Esophagus (tissue), 2 donors: ENCODE measurements around the gene NANS. TPM values are rescaled to one million over a fixed set of nuclear protein-coding genes. Genes with fewer than 3 reads are reported as not detected.
"Not testable (repeated sequence)": the region's sequence is repeated elsewhere in the genome, so short reads cannot be mapped to it uniquely, and the experiment has no call there.

Experiments used
- H3K27ac ChIP-seq, 2 donors: one replicate each; pipeline ENCODE4 v1.5.1; 2013; ENCODE audit warnings: low read depth in 2 of 2, mild to moderate bottlenecking in 2 of 2, inconsistent platforms in 1 of 2, low read length in 1 of 2, moderate library complexity in 1 of 2
- H3K27me3 ChIP-seq, 2 donors: one replicate each; pipeline ENCODE4 v1.6.1; 2013; ENCODE audit warnings: low read length in 2 of 2, control low read depth in 1 of 2, mild to moderate bottlenecking in 1 of 2; ENCODE audit not compliant: insufficient read depth in 2 of 2, control insufficient read depth in 1 of 2
- H3K36me3 ChIP-seq, 2 donors: one replicate each; pipeline ENCODE4 v1.6.1; 2013; ENCODE audit warnings: low read length in 1 of 2; ENCODE audit not compliant: control insufficient read depth in 2 of 2, insufficient read depth in 2 of 2
- H3K4me1 ChIP-seq, 2 donors: one replicate each; pipeline ENCODE4 v1.6.1; 2013; ENCODE audit warnings: low read length in 1 of 2; ENCODE audit not compliant: control insufficient read depth in 2 of 2, insufficient read depth in 2 of 2
- H3K4me3 ChIP-seq, 2 donors: one replicate each; pipeline ENCODE4 v1.5.1; 2013; ENCODE audit warnings: low read length in 2 of 2, mild to moderate bottlenecking in 2 of 2, low read depth in 1 of 2, moderate library complexity in 1 of 2
- H3K9me3 ChIP-seq, 2 donors: one replicate each; pipeline ENCODE4 v1.6.1; 2013; ENCODE audit warnings: mild to moderate bottlenecking in 2 of 2, low read depth in 1 of 2, low read length in 1 of 2, moderate library complexity in 1 of 2; ENCODE audit not compliant: control insufficient read depth in 2 of 2, insufficient read depth in 1 of 2
- WGBS, 2 donors: extraction: QIAGEN DNeasy Blood & Tissue Kit; methylation state at CpG; one replicate each; pipeline ENCODE4 v1.1.7; 2013; 5-methylcytosine and 5-hydroxymethylcytosine counted together
- polyA plus RNA-seq, 2 donors: library from polyadenylated mRNA; stranded (reverse); fragments of 200-250 nt; gene quantifications; one replicate each; pipeline ENCODE4 v1.2.3, GENCODE V29; 2013
- donor health status: healthy with polysubstance abuse.
- donor health status: Bipolar disorder and iron deficiency.

Gene NANS
- polyA plus RNA-seq, 2 donors = 48.7 to 54.0 TPM

DNA sequence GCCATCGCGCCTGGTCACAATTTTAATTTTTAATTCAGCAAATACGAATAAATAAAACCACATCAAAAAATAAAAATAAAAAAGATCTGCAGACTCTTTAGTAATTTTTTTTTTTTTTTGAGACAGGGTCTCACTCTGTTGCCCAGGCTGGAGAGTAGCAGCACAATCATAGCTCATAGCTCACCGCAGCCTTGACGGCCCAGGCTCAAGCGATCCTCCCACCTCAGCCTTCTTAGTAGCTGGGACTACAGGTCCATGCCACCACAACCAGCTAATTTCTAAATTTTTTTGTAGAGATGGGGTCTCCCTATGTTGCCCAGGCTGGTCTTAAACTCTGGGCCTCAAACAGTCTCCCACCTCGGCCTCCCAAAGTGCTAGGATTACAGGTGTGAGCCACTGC lies 14.2 kb downstream of the NANS start:
- H3K36me3 ChIP-seq = peaks cover 0 to 3% of the 10 kb centered on the region in 2 donors
- peak overlapping the region in 1 of 2 donors; percentile 92 for H3K27ac ChIP-seq
- no peaks in the 10 kb centered on the region for H3K27me3 ChIP-seq
- no peaks in the 10 kb centered on the region for H3K9me3 ChIP-seq
- peaks cover 0 to 11% of the 10 kb centered on the region in 2 donors for H3K4me1 ChIP-seq
- 95 to 98% methylated on average over 7 of the region's 7 CpGs for WGBS, 2 donors
- no peak overlapping the region for H3K4me3 ChIP-seq

GRCh38 chr9:98071737-98072136 lies 15.2 kb downstream of the NANS start:
- Histone ChIP-seq H3K9me3 (no peaks in the 10 kb centered on the region), H3K27ac (peak overlapping the region; percentile 91 to 92), H3K36me3 (no peaks in the 10 kb centered on the region), H3K4me3 (no peak overlapping the region), H3K4me1 (peaks cover 0 to 11% of the 10 kb centered on the region in 2 donors), H3K27me3 (no peaks in the 10 kb centered on the region)
- 61 to 71% methylated on average over 9 of the region's 9 CpGs for WGBS, 2 donors

DNA sequence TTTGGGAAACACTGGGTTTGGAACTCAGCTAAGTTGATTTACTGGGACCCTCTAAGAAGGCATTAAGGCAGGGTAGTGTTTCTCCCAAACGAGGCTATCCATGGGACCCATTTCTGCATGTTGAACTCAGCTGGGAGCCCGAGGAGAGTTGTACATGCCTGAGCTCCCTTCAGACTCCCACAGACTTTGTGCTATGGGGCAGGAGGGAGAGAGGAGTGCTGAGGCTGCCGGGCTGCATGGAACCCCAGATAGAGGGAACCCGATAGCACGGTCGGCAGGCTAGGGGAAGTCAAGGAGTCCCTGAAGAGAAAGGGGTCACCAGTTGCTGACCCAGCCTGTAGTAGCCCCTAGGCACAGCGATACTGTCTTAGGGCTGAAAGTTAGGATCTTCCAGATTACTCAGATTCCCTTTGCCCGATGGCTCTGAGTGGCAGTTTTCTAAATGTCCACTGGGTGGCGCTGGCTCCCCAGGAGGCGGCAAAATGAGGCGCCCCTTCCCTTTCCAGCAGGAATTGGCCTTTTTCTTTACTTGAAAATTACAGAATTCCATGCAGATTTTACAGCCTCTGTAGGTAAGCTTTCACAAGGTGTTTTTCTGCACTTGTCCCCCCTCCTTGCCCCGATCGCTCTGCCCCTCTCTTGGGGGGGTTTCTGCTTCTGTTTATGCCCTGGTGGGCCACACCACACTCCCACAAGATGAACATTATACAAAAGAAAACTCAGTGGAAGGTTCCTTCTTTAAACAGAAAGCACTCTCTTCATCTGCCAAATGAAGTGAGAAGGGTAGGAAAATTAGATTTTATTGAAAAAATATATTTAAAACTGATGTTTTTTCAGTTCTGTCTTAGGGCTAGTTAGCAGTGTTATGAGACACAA lies 17.8 kb downstream of the NANS start:
- Histone ChIP-seq H3K9me3 (no peaks in the 10 kb centered on the region), H3K27ac (peak overlapping the region; percentile 60 to 74), H3K27me3 (no peaks in the 10 kb centered on the region), H3K4me3 (no peak overlapping the region), H3K4me1 (peaks cover 0 to 11% of the 10 kb centered on the region in 2 donors), H3K36me3 (peaks cover 0 to 5% of the 10 kb centered on the region in 2 donors)
- 27 to 28% methylated on average over 13 of the region's 13 CpGs for WGBS, 2 donors

DNA sequence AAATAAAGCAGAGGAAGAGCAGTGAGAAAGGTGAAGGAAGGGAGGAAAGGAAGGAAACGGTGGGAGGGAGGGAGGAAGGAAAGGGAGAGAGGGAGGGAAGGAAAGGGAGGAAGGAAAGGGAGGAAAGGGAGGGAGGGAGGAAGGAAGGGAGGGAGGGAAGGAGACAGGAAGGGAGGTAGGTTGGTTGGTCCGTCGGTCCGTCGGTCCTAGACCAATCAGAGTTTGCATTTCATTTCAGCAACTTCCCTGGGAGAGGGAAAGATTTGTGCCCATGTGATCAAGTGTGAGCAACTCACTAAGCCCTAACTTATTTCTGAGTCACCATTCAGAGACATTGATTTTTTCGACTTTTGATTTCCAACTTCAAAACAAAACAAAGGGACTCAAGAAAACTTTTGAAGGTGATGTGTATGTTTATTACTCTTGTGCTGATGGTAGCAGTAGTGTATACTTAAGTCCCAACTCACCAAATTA lies 18.8 kb downstream of the NANS start:
- peak overlapping the region; percentile 59 to 60 for H3K27ac ChIP-seq
- 22 to 28% methylated on average over 6 of the region's 6 CpGs for WGBS, 2 donors
- no peaks in the 10 kb centered on the region for H3K9me3 ChIP-seq
- H3K4me3 ChIP-seq = no peak overlapping the region
- peaks cover 0 to 11% of the 10 kb centered on the region in 2 donors for H3K4me1 ChIP-seq
- no peaks in the 10 kb centered on the region for H3K27me3 ChIP-seq
- H3K36me3 ChIP-seq = peaks cover 0 to 8% of the 10 kb centered on the region in 2 donors

GRCh38 chr9:98076514-98076890 lies 20.0 kb downstream of the NANS start:
- not testable (repeated sequence) for H3K27me3 ChIP-seq, H3K4me3 ChIP-seq, H3K27ac ChIP-seq, H3K9me3 ChIP-seq
- Histone ChIP-seq H3K4me1 (peaks cover 0 to 13% of the 10 kb centered on the region in 2 donors), H3K36me3 (peaks cover 6 to 18% of the 10 kb centered on the region in 2 donors)
- 83% methylated on average over 8 of the region's 8 CpGs for WGBS, 2 donors

- peaks cover 0 to 3% of the 10 kb centered on the region in 2 donors for H3K4me1 ChIP-seq
- H3K27me3 ChIP-seq = no peaks in the 10 kb centered on the region
- peaks cover 6 to 24% of the 10 kb centered on the region in 2 donors for H3K36me3 ChIP-seq
- 79 to 80% methylated on average over 5 of the region's 5 CpGs for WGBS, 2 donors
- H3K27ac ChIP-seq = no peak overlapping the region
- H3K9me3 ChIP-seq = no peaks in the 10 kb centered on the region
- H3K4me3 ChIP-seq = no peak overlapping the region
Observed at GRCh38 chr9:98078895-98079294, 22.4 kb downstream of the NANS start.

- Histone ChIP-seq H3K36me3 (peaks cover 6 to 27% of the 10 kb centered on the region in 2 donors), H3K27me3 (no peaks in the 10 kb centered on the region), H3K4me1 (peaks cover 0 to 3% of the 10 kb centered on the region in 2 donors), H3K9me3 (no peaks in the 10 kb centered on the region), H3K27ac (no peak overlapping the region), H3K4me3 (no peak overlapping the region)
- WGBS, 2 donors = 95 to 97% methylated on average over 1 of the region's 1 CpG
Observed at GRCh38 chr9:98080326-98080725, 23.8 kb downstream of the NANS start.

DNA sequence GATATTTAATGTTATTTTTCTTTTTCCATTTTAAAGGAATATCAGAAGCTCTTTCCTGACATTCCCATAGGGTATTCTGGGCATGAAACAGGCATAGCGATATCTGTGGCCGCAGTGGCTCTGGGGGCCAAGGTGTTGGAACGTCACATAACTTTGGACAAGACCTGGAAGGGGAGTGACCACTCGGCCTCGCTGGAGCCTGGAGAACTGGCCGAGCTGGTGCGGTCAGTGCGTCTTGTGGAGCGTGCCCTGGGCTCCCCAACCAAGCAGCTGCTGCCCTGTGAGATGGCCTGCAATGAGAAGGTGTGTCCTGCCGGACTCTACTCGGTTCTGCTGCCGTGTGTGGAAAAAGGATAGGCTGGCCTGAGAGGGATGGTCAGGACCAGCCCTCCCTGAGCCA lies 24.2 kb downstream of the NANS start:
- Histone ChIP-seq H3K36me3 (peaks cover 6 to 27% of the 10 kb centered on the region in 2 donors), H3K9me3 (no peaks in the 10 kb centered on the region), H3K4me1 (peaks cover 0 to 3% of the 10 kb centered on the region in 2 donors), H3K27ac (peak overlapping the region; percentile 20 to 79), H3K27me3 (no peaks in the 10 kb centered on the region), H3K4me3 (no peak overlapping the region)
- 90% methylated on average over 12 of the region's 12 CpGs for WGBS, 2 donors

- no peak overlapping the region for H3K4me3 ChIP-seq
- peak overlapping the region; percentile 20 to 79 for H3K27ac ChIP-seq
- peaks cover 6 to 29% of the 10 kb centered on the region in 2 donors for H3K36me3 ChIP-seq
- H3K9me3 ChIP-seq = no peaks in the 10 kb centered on the region
- H3K4me1 ChIP-seq = peaks cover 0 to 3% of the 10 kb centered on the region in 2 donors
- H3K27me3 ChIP-seq = no peaks in the 10 kb centered on the region
- 58 to 65% methylated on average over 6 of the region's 6 CpGs for WGBS, 2 donors
Observed at GRCh38 chr9:98081477-98082219, 25.1 kb downstream of the NANS start.
